Panc1 (cell line): Measurements from ENCODE around the gene NPAS2.

Experiments used
- CTCF ChIP-seq: fragments of 450-650 bp; IDR thresholded peaks from 2 replicates; pipeline ENCODE4 v1.5.1; 2017; ENCODE audit warnings: mild to moderate bottlenecking
- TCF7L2 ChIP-seq: IDR thresholded peaks from 2 replicates; pipeline ENCODE4 v1.6.1; 2011; ENCODE audit warnings: mild to moderate bottlenecking, low read depth, low read length, inconsistent platforms

- TF ChIP-seq CTCF: no peak
- no peak for TF ChIP-seq TCF7L2
Observed at GRCh38 chr2:100936972-100937542, 117.1 kb downstream of the NPAS2 start.
